HG03060 (cell line): ENCODE measurements around the gene RAB27B.

ENCODE experiments used
- ATAC-seq: cut with Tn5 transposase; IDR thresholded peaks from one replicate; pipeline ENCODE4 v1.9.1; 2021; ENCODE audit warnings: low read depth, moderate number of reproducible peaks; ENCODE audit not compliant: unreplicated experiment

RAB27B gene

GRCh38 chr18:54859667-54860421, 31.6 kb downstream of the RAB27B start:
- ATAC-seq, result no peak

GRCh38 chr18:54860941-54861340, 32.7 kb downstream of the RAB27B start:
- ATAC-seq, result no peak

DNA sequence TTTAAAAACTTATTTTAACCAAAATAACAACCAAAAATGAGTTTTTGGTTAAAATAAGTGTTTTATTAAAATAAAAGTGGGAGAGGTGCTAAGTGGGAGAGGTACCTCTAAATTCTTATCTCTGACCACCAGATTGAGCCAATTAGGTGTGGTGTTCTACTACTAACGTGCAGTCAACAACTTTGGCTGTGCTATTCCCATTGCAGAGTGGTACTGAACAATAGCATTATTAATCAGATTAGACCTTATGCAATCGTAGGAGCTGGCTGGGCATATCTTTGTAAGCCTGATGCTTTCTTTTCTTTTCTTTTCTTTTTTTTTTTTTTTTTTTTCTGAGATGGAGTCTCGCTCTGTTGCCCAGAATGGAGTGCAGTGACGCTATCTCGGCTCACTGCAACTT, 38.9 kb downstream of the RAB27B start:
- no peak for ATAC-seq

- ATAC-seq, result no peak
Measured at GRCh38 chr18:54871231-54871630, 43.0 kb downstream of the RAB27B start.

- ATAC-seq, result no peak
Measured at GRCh38 chr18:54872681-54873080, 44.4 kb downstream of the RAB27B start.

DNA sequence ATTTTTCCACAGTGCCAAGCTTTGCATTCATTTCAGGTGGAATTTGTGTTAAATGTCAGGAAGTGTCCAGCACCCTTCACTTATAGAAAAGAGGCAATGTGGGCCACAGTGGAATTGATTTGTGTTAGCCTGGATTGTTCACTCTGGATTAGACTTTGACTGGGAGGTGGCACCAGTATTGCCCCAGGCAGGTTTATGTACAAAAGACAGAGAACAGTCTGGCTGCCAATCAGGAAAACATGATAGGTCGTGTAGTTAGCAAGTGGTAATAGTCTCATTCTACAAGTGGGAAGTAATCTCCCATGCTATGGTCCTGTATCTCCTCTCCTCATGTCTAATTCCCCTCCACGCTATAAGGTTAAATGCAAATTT, 45.6 kb downstream of the RAB27B start:
- ATAC-seq, result no peak

DNA sequence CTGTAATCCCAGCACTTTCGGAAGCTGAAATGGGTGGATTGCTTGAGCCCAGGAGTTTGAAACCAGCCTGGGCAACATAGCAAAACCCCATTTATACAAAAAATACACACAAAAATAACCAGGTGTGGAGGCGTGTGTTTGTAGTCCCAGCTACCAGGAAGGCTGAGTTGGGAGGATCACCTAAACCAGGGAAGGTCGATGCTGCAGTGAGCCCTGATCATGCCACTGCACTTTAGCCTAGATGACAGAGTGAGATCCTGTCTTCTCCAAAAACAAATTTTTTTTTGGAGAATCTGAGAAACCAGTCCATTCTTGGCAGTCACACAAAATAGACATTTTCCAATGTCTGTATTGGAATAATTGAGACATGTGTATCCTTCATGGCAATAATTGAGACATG, 46.8 kb downstream of the RAB27B start:
- ATAC-seq, result no peak

DNA sequence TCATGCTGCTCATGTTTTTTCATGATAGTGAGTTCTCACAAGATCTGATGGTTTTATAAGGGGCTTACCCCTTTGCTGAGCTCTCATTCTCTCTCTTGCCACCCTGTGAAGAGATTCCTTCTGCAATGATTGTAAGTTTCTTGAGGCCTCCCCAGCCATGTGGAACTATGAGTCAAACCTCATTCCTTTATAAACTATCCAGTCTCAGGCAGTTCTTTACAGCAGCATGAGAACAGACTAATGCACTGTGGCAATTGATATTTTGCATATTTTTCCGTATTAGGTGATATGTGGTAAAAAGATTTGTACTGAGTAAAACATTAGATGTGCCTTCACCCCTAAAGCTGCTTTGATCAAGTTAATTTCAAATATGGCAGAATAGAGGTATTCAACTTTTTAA, 48.8 kb downstream of the RAB27B start:
- no peak for ATAC-seq

- no peak for ATAC-seq
Measured at GRCh38 chr18:54878159-54878622, 49.9 kb downstream of the RAB27B start.

DNA sequence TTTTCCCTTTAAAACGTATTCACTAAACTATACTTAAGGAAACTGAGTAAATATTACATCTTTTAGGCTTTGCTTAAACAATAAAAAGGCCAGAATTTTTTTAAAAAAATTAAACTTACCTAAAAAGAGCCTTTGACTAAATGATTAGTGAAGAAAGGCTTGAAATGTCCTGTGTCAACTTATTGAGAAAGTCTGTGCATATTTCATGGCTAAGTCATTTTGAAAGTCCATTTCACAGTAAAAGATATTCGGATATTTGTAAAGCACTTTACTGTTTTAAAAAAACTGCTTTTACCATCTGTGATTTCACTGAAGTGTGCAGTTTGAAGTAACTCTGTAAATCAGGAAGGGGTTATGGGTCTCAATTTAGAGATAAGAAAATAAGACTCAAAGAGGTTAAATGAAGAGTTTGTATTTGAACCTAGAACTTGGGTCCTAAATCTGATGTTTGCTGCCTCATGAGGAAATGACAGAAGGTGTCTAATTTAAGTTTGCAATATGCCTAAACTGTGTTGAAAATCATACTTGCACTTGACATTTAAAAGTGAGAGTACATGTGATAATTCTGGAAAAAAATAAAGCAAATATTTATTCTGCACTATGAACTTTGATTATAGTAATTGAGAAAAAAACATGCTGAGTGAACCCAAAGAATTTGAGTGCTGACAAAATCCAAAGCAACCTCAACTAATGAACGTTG, 50.5 kb downstream of the RAB27B start:
- ATAC-seq, result no peak

DNA sequence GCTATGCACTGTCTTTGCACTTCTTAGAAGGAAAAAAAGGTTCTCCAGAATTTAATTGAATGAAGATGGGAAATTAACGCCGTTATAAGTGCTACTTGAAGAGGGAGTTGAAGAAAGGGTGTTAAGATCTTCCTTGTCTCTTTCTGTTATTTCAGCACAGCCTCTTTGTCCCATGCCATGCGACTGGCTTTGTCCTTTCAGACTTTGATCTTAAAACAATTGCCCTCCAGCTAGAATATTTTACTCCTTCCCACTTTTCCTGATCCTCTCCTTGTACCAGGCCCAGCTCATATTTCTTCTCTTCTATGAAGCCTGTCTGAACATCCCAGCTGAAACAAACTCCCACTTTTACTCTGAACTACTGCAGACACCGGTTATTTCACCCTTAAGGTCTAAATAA, 51.4 kb downstream of the RAB27B start:
- ATAC-seq, result no peak

DNA sequence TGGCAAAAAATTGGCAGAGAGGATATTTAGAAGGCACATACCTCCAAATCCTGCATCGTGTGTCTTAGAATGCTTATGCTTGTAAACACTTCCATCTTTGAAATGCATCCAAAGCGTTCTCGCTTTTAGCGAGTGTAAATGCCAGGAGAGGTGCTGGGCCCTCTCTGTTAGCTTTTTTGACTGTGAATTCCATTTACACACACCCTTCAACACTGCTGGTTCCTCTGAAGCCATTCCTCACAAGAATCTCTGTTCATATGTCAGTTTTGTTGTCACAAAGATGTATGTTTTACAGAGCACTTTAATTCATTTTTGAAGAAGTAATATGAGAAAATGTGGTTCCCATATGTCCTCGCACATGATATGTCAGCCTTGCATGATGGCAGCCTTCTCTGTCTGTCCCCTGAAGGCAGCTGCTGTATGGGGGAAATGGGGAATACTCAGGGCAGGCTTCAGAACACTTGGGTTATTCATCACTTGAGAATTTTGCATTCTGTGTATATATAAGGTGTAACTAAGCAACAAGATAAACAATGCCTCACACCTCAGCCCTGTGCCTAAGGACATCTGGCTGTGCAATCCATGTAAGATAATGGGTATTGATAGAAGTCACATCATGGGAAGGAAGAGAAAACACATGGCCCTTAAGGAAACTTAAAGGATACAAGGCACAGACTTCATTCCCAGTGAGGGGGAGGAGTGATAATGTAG, 52.3 kb downstream of the RAB27B start:
- no peak for ATAC-seq

DNA sequence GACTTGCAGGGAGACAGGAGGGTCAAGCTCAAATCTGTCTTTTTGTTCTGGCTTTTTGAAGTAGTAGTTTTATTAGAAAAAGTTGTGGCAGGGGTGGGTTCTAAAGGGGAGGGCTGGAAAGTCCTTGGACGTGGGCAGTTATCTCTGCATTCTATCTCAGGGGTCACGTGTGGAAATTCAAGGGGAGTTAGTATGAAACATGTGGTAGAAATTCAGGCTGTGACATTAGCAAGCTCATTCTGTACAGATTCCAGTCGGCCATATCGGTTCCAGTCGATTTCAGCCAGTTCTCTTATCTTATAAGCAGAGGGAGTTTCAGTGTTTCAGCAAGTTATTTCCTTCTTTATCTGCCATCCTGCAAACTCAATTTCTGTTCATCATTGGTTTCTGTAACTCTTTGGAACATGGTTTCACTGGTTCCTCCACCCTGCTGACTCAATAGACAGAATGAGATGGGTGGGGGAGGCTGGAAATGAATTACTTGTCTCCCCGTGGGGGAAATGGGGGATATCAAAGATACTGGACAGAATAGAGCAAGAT, 53.0 kb downstream of the RAB27B start:
- ATAC-seq, result no peak

GRCh38 chr18:54882318-54882717, 54.0 kb downstream of the RAB27B start:
- no peak for ATAC-seq

- no peak for ATAC-seq
Measured at GRCh38 chr18:54883816-54884604, 55.7 kb downstream of the RAB27B start.

- no peak for ATAC-seq
Measured at GRCh38 chr18:54888378-54888777, 60.1 kb downstream of the RAB27B start.

- no peak for ATAC-seq
Measured at GRCh38 chr18:54888933-54889332, 60.7 kb downstream of the RAB27B start.

DNA sequence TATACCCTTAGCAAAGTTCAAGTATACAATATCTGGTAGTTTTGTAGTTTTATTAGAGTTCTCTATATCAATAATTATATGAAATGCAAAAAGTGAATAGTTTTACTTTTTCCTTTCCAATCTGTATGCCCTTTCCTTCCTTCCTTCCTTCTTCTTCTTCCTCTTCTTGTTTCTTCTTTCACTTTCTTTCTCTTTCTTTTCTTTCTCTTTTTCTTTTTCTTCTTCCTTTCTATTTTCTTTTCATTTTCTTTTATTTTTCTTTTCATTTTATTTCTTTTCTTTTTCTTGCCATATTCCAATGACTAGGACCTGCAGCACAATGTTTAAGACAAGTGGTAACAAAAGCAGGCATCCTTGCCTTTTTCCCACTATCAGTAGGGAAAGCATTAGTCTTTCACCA, 71.2 kb downstream of the RAB27B start:
- ATAC-seq, result no peak

GRCh38 chr18:54900290-54900689, 72.0 kb downstream of the RAB27B start:
- no peak for ATAC-seq

DNA sequence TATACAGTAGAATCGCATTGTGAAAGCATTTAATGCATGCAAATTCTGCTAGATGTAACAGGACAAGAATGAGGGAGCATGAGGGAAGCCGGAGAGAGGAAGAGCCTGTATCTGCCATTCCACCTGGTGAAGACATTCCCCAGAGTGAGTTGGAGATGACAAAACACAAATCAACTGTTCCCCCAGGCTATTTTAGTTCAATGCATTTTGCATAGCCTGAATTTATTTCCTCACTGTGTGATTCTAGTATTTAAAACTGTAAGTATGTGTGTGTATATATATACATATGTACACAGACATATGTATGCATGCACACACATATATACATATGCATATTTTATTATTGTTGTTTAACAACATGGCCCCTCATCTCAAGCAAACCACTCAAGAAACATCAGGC, 76.3 kb downstream of the RAB27B start:
- no peak for ATAC-seq
